CD4-positive, alpha-beta T cell treated with Interleukin-17A for 1 hour (primary cell): ENCODE results near the gene LMTK2.
"Not testable (repeated sequence)": the region's sequence is repeated elsewhere in the genome, so short reads cannot be mapped to it uniquely, and the experiment has no call there.

Experiments
- DNase-seq: peaks from one replicate; pipeline ENCODE4 v3.0.0-alpha.2; 2020

Gene LMTK2

DNA sequence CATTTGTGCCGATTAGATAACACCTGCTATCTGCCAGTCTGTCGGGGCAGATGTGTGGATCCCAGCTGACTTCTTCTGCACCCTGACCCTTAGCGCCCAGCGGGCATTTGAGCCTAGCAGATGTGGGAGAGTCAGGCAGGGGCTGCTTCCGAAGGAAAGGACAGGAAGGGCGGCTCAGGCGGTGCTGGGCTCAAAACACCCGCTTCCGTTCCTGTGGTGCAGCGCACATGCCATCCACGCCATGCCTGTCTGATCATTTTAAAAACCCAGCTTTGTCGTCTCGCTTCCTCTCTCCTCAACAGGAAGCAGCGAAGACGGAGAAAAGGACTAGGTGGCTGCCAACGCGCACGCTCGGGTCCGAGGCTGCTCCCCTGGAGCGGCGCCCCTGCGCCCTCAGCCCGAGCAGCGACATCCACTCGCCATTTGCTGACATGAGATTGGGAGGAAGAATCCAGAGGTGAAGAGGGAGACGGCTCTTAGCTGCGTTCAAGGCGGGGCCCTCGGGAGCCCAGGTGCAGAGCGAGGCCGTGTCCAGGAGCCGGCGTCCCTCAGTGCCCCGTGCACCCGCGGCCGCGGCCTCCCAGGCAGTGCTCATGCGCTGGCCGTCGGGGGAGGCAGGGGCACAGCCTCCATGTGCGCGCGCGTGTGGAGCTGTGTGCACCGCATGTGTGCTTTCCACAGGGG is 98.6 kb downstream of the LMTK2 start:
- DNase-seq = no peak

DNA sequence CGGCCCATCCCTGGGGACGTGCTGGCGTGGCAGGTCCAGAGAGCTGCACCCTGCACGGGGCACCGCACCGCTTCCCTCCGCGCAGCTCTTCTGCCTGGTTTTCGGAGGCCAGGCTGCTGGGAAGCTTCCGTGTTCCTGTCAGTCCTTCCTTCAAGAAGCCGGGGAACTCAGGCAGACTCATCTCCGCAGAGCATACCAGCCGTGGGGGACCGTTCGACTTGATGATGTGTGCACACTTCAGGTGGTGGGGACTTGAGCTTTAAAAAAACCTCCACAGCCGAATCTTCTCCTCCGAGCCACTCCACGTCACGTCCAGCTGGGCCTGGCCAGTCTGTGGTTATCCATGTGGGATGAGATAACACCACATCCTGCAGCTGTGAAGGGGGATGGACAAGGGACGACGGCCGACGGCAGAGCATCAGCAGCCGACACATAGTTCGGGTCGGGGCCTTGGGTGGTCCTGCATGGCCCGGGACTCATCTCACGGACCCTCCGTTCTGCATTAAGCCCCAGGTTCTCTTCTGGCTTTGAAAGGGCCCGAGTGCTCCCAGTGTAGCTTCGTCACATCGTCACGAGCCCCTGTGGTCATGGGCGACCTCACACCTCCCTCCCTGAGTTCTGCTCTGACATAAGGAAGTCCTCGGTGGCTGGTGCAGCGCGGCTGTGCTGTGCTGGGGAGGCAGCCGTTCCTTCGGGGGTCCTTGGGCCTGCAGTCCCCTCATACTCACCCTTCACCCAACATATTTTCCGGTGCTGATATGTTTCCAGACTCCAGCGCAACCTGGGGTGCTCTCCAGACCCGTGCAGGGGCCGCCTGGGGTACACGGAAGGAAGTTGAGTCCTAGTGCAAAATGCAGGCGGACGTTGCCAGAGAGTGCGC is 100.0 kb downstream of the LMTK2 start:
- no peak for DNase-seq

DNA sequence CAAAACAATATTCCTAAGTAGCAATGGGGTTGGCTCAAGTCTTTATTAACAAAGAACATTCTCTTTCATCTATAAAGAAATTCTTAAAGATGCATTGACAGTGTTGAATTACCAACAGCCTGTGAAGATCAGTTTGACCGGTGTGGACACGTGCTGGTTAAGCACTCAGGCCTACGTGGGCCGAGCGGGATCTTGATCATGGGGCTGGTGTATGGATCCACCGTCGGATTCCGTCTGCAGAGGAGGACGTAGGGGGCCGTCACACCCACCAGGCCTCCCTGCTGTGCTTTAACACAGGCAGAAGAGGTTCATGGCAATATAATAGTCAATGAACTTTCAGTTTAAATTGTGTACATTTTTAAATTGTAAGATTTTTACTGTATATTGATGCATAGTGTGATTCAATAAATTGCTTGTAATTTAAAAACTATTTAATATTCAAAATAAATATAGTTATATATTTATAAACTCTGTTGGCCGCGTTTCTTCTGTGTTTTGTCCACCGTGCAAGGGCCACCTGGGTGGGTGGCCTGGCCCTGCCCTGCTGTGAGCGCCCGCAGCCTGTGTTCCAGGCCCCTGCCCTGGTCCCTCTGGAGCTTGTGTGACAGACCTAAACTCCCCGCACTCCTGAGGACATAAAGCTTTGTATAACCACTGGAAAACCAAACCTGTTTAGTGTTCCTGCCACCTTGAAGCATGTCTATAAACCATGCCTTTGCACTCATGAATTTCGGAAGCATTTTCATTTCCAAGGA is 102.7 kb downstream of the LMTK2 start:
- no peak for DNase-seq

DNA sequence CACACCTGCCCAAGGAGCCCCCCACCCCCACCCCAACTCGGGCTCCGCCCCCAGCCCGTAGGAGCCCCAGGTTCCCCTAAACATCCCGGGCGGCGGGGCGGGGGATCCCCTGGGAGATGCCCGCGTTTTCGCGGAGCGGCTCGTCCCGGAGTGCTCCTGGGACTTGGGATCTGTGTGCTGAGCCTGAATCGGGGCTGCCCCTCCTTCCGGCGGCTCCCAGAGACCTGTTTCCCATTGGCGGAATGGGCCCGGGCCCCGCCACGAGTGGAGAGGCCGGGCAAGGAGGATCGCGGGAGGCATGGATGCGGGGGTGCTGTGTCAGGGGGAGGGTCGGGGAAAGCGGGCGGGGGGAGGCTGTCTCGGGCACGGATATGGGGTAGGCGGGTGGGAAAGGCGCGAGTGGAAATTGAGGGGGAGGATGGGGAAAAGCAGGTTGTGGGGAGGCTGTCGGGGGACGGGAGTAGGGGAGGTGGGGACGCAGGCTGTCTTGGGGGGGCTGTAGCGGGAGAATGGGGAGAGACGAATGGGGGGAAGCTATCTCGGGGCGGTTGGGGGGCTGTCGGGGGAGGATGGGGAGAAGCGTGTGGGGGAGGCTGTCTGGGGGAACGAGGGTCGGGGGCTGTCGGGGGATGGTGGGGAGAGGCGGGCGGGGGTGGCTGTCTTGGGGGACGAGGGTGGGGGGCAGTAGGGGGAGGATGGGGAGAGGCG is 104.0 kb downstream of the LMTK2 start:
- no peak for DNase-seq

DNA sequence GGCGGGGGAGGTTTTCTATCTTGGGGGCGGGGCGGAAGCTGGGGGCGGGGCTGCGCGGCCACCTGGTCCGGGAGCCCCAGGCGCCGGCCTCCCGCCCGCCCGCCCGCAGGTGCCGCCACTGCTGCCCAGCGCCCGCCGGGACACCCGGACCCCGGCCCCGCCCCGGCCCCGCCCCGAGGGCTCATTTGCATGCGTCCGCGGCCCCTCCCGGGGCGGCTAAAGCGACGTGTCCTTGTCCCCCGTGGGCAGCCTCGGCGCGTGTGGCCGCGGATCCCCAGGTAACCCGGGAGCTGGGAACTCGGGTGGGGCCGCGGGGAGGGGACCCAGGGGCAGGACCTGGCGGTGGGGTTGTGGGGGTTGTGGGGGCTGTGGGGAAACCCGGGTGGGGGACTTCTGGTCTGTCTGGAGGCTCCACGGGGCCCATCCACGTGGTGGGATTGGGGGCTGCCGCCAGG is 104.6 kb downstream of the LMTK2 start, which contains the start of gene BHLHA15:
BHLHA15 (plus strand) TSS at position 219 of the 455 bp plus-strand sequence. CDS start 871 bp downstream, outside the sequence.
- DNase-seq = peak; percentile 29

DNA sequence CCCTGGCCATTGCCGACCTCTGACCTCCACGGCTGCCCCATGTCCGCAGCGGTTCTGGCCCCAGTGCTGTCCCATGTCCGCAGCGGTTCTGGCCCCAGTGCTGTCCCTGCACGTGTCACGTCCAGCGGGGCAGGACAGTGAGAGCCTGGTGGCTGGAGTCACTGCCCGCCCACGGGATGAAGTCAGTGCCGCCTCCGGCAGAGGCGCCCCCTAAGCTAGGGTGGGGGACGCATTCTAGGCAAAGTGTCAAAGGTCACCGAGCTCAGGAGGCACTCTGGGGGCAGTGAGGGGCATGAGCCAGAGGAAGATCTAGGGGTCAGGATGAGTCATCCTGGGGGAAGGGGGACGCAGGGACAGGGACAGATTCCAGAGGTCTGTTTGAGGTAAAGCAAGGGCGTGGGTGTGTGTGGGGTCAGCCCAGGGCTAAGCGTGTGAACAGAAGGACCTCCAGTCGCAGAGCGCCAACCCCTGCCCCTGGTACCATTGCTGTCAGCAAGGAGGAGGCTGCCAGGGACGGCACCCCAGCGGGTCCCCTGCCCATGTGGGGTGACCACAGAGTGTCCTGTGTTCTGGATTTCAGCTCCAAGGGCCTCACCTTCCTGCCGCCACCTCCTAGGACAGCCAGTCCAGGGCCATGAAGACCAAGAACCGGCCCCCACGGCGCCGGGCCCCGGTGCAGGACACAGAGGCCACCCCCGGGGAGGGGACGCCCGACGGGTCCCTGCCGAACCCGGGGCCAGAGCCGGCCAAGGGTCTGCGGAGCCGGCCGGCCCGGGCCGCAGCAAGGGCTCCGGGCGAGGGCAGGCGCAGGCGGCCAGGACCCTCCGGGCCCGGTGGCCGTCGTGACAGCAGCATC is 105.2 kb downstream of the LMTK2 start:
- DNase-seq = no peak

DNA sequence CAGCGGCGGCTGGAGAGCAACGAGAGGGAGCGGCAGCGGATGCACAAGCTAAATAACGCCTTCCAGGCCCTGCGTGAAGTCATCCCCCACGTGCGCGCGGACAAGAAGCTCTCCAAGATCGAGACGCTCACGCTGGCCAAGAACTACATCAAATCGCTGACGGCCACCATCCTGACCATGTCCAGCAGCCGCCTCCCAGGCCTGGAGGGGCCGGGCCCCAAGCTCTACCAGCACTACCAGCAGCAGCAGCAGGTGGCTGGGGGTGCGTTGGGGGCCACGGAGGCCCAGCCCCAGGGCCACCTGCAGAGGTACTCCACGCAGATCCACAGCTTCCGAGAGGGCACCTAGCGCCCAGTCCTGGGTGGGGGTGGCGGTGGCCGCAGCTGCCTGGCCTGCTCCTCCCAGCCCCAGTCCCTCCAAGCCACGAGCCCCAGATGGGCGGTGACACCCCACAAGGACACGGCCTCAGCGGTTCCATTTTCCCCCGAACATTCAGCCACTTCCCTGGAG is 105.9 kb downstream of the LMTK2 start:
- DNase-seq = no peak

- DNase-seq = no peak
Observed at GRCh38 chr7:98213296-98213887, 106.7 kb downstream of the LMTK2 start.

DNA sequence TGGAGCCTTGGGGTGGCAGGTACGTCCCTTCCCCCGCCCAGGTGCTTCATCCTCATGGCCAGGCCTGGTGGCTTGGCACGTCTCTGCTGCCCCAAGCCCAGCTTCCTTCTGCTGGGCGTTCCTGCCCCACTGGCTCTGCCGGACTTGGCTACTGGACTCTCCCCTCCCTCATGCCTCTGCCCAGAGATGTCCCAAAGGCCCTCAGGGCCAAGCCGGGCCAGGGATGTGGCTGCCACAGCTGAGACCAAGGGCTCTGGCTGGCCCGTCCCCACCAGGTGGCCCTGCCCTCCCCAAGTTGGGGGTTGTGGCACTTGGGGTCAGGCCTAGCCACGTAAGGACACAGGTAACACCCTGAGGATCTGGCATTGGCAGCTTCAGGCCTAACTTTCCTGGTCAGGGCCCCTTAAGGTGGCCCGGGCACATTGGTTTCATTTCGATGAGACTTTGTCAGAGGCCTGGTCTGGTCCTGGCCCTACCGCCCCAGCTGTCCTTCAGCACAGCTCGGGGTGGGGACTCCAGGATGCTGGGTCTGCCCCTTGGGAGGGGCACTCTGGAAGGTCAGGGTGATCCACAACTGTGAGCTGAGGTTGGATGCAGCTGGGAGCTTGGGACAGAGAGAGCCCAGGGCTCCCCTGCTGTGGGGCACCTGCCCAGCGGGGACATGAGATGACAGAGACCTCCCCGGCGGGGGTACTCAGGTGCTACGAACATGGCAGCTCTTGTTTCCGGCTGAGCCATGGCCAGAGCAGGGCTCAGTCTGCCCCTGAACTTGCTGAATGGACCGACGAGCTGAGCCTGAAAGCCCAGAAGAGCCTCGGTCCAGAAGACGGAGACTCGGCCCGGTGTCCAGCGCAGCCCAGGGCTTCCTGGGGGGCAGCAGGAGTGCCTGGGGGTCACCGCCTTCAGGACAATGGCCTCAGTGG is 107.5 kb downstream of the LMTK2 start:
- no peak for DNase-seq

DNA sequence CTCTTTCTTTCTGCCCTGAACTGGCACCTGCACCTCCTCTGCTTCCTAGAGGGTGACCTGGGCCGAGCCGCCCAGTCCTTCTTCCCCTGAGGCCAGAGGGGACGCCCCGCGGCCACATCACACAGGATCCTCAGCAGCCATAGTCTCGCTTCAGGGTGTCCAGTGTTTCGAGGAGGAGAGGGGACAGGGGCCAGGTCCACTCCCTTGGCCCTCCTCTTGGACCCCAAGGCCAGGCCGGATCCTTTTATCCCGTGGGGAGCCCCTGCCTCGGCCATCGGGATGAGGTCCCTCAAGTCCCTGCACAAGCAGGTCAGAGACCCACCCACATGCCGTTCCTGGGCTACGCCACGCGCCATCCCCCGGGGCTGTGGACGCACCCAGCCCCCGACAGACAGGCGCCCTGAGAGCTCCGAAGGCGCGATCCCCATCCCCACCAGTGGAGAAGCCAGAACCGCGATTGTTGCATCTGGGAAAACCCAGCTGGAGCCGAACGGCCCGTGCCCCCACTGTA is 108.2 kb downstream of the LMTK2 start:
- DNase-seq = no peak

- no peak for DNase-seq
Observed at GRCh38 chr7:98215561-98216495, 109.2 kb downstream of the LMTK2 start.

GRCh38 chr7:98216941-98217622 is 110.4 kb downstream of the LMTK2 start:
- no peak for DNase-seq

- no peak for DNase-seq
Observed at GRCh38 chr7:98217623-98218582, 111.2 kb downstream of the LMTK2 start.

- DNase-seq = not testable (repeated sequence)
Observed at GRCh38 chr7:98219382-98219781, 112.7 kb downstream of the LMTK2 start.

DNA sequence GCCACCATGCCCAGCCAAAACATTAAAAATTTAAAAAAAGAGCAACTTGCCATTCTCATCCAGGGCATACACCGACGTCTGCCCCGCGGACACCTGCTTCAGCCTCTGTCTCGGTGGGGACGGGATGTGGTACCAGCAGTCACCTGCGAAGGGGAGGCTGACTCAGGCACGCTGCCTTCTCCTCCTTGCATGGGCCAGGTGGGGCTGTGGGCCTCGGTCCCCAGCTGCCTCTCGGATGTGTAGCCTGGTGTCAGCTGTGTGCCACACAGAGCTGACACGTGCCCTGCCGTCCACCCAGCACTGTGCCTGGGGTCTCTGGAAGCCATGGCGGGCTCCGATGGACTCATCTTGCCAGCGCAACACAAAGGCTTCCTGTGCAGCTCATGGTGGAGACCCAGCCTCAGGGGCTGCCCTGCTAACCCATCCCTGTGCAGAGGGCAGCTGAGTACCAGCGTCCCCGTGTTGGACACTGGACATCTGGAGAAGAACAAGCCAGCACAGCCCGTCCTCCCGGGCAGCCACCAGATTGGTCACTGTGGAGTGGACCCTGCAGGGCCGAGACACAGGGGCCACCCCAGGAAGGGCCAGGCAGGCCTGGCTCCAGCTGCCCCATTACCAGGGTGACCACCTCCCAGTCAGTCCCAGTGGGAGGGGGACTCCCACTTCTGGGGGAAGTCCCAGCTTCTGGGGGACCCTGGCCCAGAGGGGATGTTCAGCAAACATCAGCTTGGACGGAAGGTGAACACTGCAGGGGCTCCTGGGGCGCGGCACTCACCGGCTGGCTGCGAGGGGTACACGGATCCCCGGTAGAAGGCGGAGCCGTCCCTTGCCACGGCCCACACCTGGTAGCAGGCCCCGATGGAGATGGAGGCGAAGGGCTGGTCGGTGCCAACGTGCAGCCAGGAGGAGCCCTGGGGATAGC is 115.2 kb downstream of the LMTK2 start:
- DNase-seq = no peak
